Measurements from ENCODE around the gene PRLR.
"Not testable (repeated sequence)": the region's sequence is repeated elsewhere in the genome, so short reads cannot be mapped to it uniquely, and the experiment has no call there.

The PRLR gene

GRCh38 chr5:35230038-35230611, at the start of gene PRLR:
Gene PRLR (minus strand): TSS chr5:35230487. CDS start chr5:35089620, 140,867 bp downstream.
- no peak for DNase-seq

- DNase-seq = no peak
Measured at GRCh38 chr5:35274839-35275509, 44.7 kb upstream of the PRLR start.

- DNase-seq = no peak
Measured at GRCh38 chr5:35269006-35269405, 38.7 kb upstream of the PRLR start.

GRCh38 chr5:35266276-35266675, 36.0 kb upstream of the PRLR start:
- no peak for DNase-seq

GRCh38 chr5:35264509-35264908, 34.2 kb upstream of the PRLR start:
- DNase-seq = no peak

GRCh38 chr5:35263266-35263877, 33.1 kb upstream of the PRLR start:
- no peak for DNase-seq

- DNase-seq = no peak
Measured at GRCh38 chr5:35253582-35253981, 23.3 kb upstream of the PRLR start.

- DNase-seq = no peak
Measured at GRCh38 chr5:35252963-35253362, 22.7 kb upstream of the PRLR start.

GRCh38 chr5:35248843-35249780, 18.8 kb upstream of the PRLR start:
- no peak for DNase-seq

GRCh38 chr5:35247648-35248034, 17.4 kb upstream of the PRLR start:
- no peak for DNase-seq

- DNase-seq = no peak
Measured at GRCh38 chr5:35246900-35247647, 16.8 kb upstream of the PRLR start.

GRCh38 chr5:35246411-35246810, 16.1 kb upstream of the PRLR start:
- no peak for DNase-seq

GRCh38 chr5:35245371-35245770, 15.1 kb upstream of the PRLR start:
- not testable (repeated sequence) for DNase-seq

- DNase-seq = no peak
Measured at GRCh38 chr5:35244171-35244570, 13.9 kb upstream of the PRLR start.

GRCh38 chr5:35242702-35243258, 12.5 kb upstream of the PRLR start:
- no peak for DNase-seq

GRCh38 chr5:35240892-35241291, 10.6 kb upstream of the PRLR start:
- no peak for DNase-seq

GRCh38 chr5:35239911-35240610, 9.8 kb upstream of the PRLR start:
- no peak for DNase-seq

- no peak for DNase-seq
Measured at GRCh38 chr5:35239476-35239875, 9.2 kb upstream of the PRLR start.

GRCh38 chr5:35237580-35238376, 7.5 kb upstream of the PRLR start:
- no peak for DNase-seq

- DNase-seq = no peak
Measured at GRCh38 chr5:35236770-35237169, 6.5 kb upstream of the PRLR start.

GRCh38 chr5:35233601-35234000, 3.3 kb upstream of the PRLR start:
- no peak for DNase-seq
